Activated naive CD4-positive, alpha-beta T cell treated with anti-CD3 and anti-CD28 coated beads for 36 hours (primary cell): ENCODE data around the gene ATG9B. TPM values are rescaled to one million over a fixed set of nuclear protein-coding genes. Genes with fewer than 3 reads are reported as not detected.

ENCODE experiments used
- CTCF ChIA-PET: fragments of 350-600 bp; sonication (Branson Sonifier 250); formaldehyde crosslinking; loops from one replicate; lab custom pipeline; 2021; ENCODE audit warnings: antibody characterized with exemption; lab: Charles Lee
- DNase-seq: peaks from one replicate; pipeline ENCODE4 v3.0.0-alpha.2; 2020
- H3K27ac Mint-ChIP-seq: one replicate; pipeline ENCODE4 v1.8.0; 2021; ENCODE audit warnings: mild to moderate bottlenecking, mixed read lengths
- H3K27me3 Mint-ChIP-seq: one replicate; pipeline ENCODE4 v1.8.0; 2021; ENCODE audit warnings: low read depth, mixed read lengths
- H3K36me3 Mint-ChIP-seq: one replicate; pipeline ENCODE4 v1.8.0; 2021; ENCODE audit warnings: low read depth, mixed read lengths
- H3K4me1 Mint-ChIP-seq: one replicate; pipeline ENCODE4 v1.8.0; 2021; ENCODE audit warnings: low read depth, mixed read lengths
- H3K4me3 Mint-ChIP-seq: one replicate; pipeline ENCODE4 v1.8.0; 2021; ENCODE audit warnings: mild to moderate bottlenecking, moderate library complexity, mixed read lengths
- H3K9me3 Mint-ChIP-seq: one replicate; pipeline ENCODE4 v1.8.0; 2021; ENCODE audit warnings: mixed read lengths
- intact Hi-C: fragments of 100-400 bp; cut with micrococcal nuclease; formaldehyde crosslinking; loops from one replicate; pipeline ENCODE4 v1.15.1; 2023
- total RNA-seq, 2 experiments: library from RNA; stranded (reverse); gene quantifications; one replicate each; pipeline ENCODE4 v1.2.3, GENCODE V29; 2021

Gene ATG9B
- total RNA-seq, 2 experiments from 2014 or later, result 2.8 to 4.0 TPM

GRCh38 chr7:151063212-151063561 is 38.9 kb upstream of the ATG9B start:
- CTCF ChIA-PET, result no interaction called here
- Mint-ChIP-seq H3K27me3 (no peaks in the 10 kb centered on the region), H3K4me1 (peaks cover 24% of the 10 kb centered on the region), H3K9me3 (no peaks in the 10 kb centered on the region), H3K4me3 (no peak overlapping the region), H3K36me3 (peaks cover 6% of the 10 kb centered on the region), H3K27ac (no peak overlapping the region)
- intact Hi-C loops, result no loop called here
- DNase-seq, result no peak

GRCh38 chr7:151062399-151063211 is 38.3 kb upstream of the ATG9B start:
- Mint-ChIP-seq H3K4me3 (no peak overlapping the region), H3K27me3 (no peaks in the 10 kb centered on the region)

GRCh38 chr7:151062111-151062398 is 37.8 kb upstream of the ATG9B start:
- no peaks in the 10 kb centered on the region for H3K27me3 Mint-ChIP-seq
- peaks cover 2% of the 10 kb centered on the region for H3K36me3 Mint-ChIP-seq
- H3K27ac Mint-ChIP-seq, result no peak overlapping the region
- CTCF ChIA-PET, result no interaction called here
- H3K4me1 Mint-ChIP-seq, result peaks cover 29% of the 10 kb centered on the region
- intact Hi-C loops, result no loop called here
- H3K9me3 Mint-ChIP-seq, result no peaks in the 10 kb centered on the region
- no peak overlapping the region for H3K4me3 Mint-ChIP-seq
- no peak for DNase-seq

More at GRCh38 chr7:151062399-151063211, 38.3 kb upstream of the ATG9B start:
- H3K27ac Mint-ChIP-seq, result no peak overlapping the region
- peaks cover 5% of the 10 kb centered on the region for H3K36me3 Mint-ChIP-seq
- no peak for DNase-seq
- intact Hi-C loops, result no loop called here
- no peaks in the 10 kb centered on the region for H3K9me3 Mint-ChIP-seq
- CTCF ChIA-PET, result no interaction called here
- H3K4me1 Mint-ChIP-seq, result peaks cover 24% of the 10 kb centered on the region

- DNase-seq, result no peak
- H3K9me3 Mint-ChIP-seq, result no peaks in the 10 kb centered on the region
- peaks cover 2% of the 10 kb centered on the region for H3K36me3 Mint-ChIP-seq
- peak overlapping the region; percentile 85 for H3K4me3 Mint-ChIP-seq
- H3K27me3 Mint-ChIP-seq, result no peaks in the 10 kb centered on the region
- H3K4me1 Mint-ChIP-seq, result peaks cover 35% of the 10 kb centered on the region
- CTCF ChIA-PET, result interaction anchor here (0.5 to 1.6 kb wide), 3 partner anchors 12 to 107 kb away, joined by 3 to 9 read pairs (median 3); no protein-coding TSS in a partner anchor
- no peak overlapping the region for H3K27ac Mint-ChIP-seq
- intact Hi-C loops, result no loop called here
These were observed 37.2 kb upstream of the ATG9B start for GRCh38 chr7:151061213-151062110.

- peak overlapping the region; percentile 85 for H3K4me3 Mint-ChIP-seq
- H3K36me3 Mint-ChIP-seq, result peaks cover 2% of the 10 kb centered on the region
- DNase-seq, result peak; percentile 31
These were observed 36.3 kb upstream of the ATG9B start for GRCh38 chr7:151060416-151061212.

GRCh38 chr7:151060113-151060415 is 35.8 kb upstream of the ATG9B start:
- H3K4me3 Mint-ChIP-seq, result peak overlapping the region; percentile 85
- no peaks in the 10 kb centered on the region for H3K9me3 Mint-ChIP-seq
- CTCF ChIA-PET, result interaction anchor here (0.7 to 1.6 kb wide), 3 partner anchors 13 to 191 kb away, joined by 3 to 9 read pairs (median 7); no protein-coding TSS in a partner anchor
- DNase-seq, result no peak
- H3K36me3 Mint-ChIP-seq, result no peaks in the 10 kb centered on the region
- intact Hi-C loops, result no loop called here
- no peaks in the 10 kb centered on the region for H3K27me3 Mint-ChIP-seq
- H3K4me1 Mint-ChIP-seq, result peaks cover 35% of the 10 kb centered on the region
- no peak overlapping the region for H3K27ac Mint-ChIP-seq

More at GRCh38 chr7:151060416-151061212, 36.3 kb upstream of the ATG9B start:
- Mint-ChIP-seq H3K27me3 (no peaks in the 10 kb centered on the region), H3K27ac (no peak overlapping the region), H3K9me3 (no peaks in the 10 kb centered on the region), H3K4me1 (peaks cover 35% of the 10 kb centered on the region)
- CTCF ChIA-PET, result interaction anchor here (0.7 to 1.6 kb wide), 4 partner anchors 13 to 190 kb away, joined by 3 to 9 read pairs (median 5); no protein-coding TSS in a partner anchor
- intact Hi-C loops, result no loop called here

GRCh38 chr7:151059367-151060112 is 35.2 kb upstream of the ATG9B start, which contains the start of gene SLC4A2:
SLC4A2 (plus strand) TSS chr7:151059589; CDS start chr7:151061988, 2,399 bp downstream.
- peaks cover 35% of the 10 kb centered on the region for H3K4me1 Mint-ChIP-seq
- CTCF ChIA-PET, result interaction anchor here (0.8 to 1.6 kb wide), 4 partner anchors 14 to 65 kb away, joined by 4 to 9 read pairs (median 6); no protein-coding TSS in a partner anchor
- H3K36me3 Mint-ChIP-seq, result no peaks in the 10 kb centered on the region
- peak; percentile 71 for DNase-seq
- H3K27ac Mint-ChIP-seq, result peak within 1 kb of the TSS; percentile 89
- peak within 1 kb of the TSS; percentile 85 for H3K4me3 Mint-ChIP-seq
- no peaks in the 10 kb centered on the region for H3K9me3 Mint-ChIP-seq
- intact Hi-C loops, result loop anchor here (1.0 kb wide), 1 partner anchor 52 kb away; no protein-coding TSS in a partner anchor
- no peaks in the 10 kb centered on the region for H3K27me3 Mint-ChIP-seq

- H3K4me3 Mint-ChIP-seq, result peak overlapping the region; percentile 85
- no peaks in the 10 kb centered on the region for H3K36me3 Mint-ChIP-seq
- peaks cover 35% of the 10 kb centered on the region for H3K4me1 Mint-ChIP-seq
- DNase-seq, result no peak
- CTCF ChIA-PET, result interaction anchor here (0.6 to 1.2 kb wide), 4 partner anchors 28 to 74 kb away, joined by 3 to 5 read pairs (median 4); no protein-coding TSS in a partner anchor
- peak overlapping the region; percentile 89 for H3K27ac Mint-ChIP-seq
- no peaks in the 10 kb centered on the region for H3K9me3 Mint-ChIP-seq
- intact Hi-C loops, result loop anchor here (1.0 kb wide), 8 partner anchors 20 to 291 kb away; partner anchors contain the start of genes ABCB8, ABCF2, CHPF2 and FASTK
- no peaks in the 10 kb centered on the region for H3K27me3 Mint-ChIP-seq
These were observed 34.6 kb upstream of the ATG9B start for GRCh38 chr7:151058781-151059366.

- Mint-ChIP-seq H3K4me1 (peaks cover 35% of the 10 kb centered on the region), H3K27me3 (no peaks in the 10 kb centered on the region), H3K36me3 (no peaks in the 10 kb centered on the region), H3K27ac (peak overlapping the region; percentile 89), H3K4me3 (peak overlapping the region; percentile 85), H3K9me3 (no peaks in the 10 kb centered on the region)
- intact Hi-C loops, result loop anchor here (1.0 kb wide), 7 partner anchors 19 to 292 kb away; partner anchors contain the start of genes ABCB8, ABCF2, CHPF2 and FASTK
- DNase-seq, result peak; percentile 98
- CTCF ChIA-PET, result interaction anchor here (0.6 to 1.2 kb wide), 4 partner anchors 27 to 74 kb away, joined by 3 to 5 read pairs (median 4); no protein-coding TSS in a partner anchor
These were observed 33.9 kb upstream of the ATG9B start for GRCh38 chr7:151057989-151058780.

- peak within 1 kb of the TSS; percentile 85 for H3K4me3 Mint-ChIP-seq
- no peak for DNase-seq
- intact Hi-C loops, result no loop called here
- H3K27ac Mint-ChIP-seq, result peak within 1 kb of the TSS; percentile 89
- H3K36me3 Mint-ChIP-seq, result no peaks in the 10 kb centered on the region
- H3K9me3 Mint-ChIP-seq, result no peaks in the 10 kb centered on the region
- peaks cover 39% of the 10 kb centered on the region for H3K4me1 Mint-ChIP-seq
- H3K27me3 Mint-ChIP-seq, result no peaks in the 10 kb centered on the region
- CTCF ChIA-PET, result no interaction called here
These were observed 33.3 kb upstream of the ATG9B start, which contains the start of gene CDK5 for GRCh38 chr7:151057506-151057988. CDK5 (minus strand) TSS chr7:151057897; CDS start chr7:151057848, 49 bp downstream.
